ENCODE measurements around the gene KIRREL1.
A peak's percentile ranks its signal among the peaks of the same experiment; 100 is the strongest.

The KIRREL1 gene

GRCh38 chr1:157975228-157975950 is 18.1 kb upstream of the KIRREL1 start:
- no peak for DNase-seq

GRCh38 chr1:157976888-157977287 is 16.6 kb upstream of the KIRREL1 start:
- no peak for DNase-seq

GRCh38 chr1:157978586-157979403 is 14.7 kb upstream of the KIRREL1 start:
- DNase-seq = no peak

GRCh38 chr1:157982136-157982535 is 11.3 kb upstream of the KIRREL1 start:
- DNase-seq = no peak

- no peak for DNase-seq
Measured at GRCh38 chr1:157983787-157984186, 9.7 kb upstream of the KIRREL1 start.

GRCh38 chr1:157984469-157984868 is 9.0 kb upstream of the KIRREL1 start:
- DNase-seq = no peak

- no peak for DNase-seq
Measured at GRCh38 chr1:157985473-157985872, 8.0 kb upstream of the KIRREL1 start.

GRCh38 chr1:157988002-157988401 is 5.4 kb upstream of the KIRREL1 start:
- DNase-seq = no peak

GRCh38 chr1:157992031-157992832 is 1.2 kb upstream of the KIRREL1 start:
- peak; percentile 66 for DNase-seq

GRCh38 chr1:157992833-157993146 is 655 bp upstream of the KIRREL1 start:
- DNase-seq = peak; percentile 41

- no peak for DNase-seq
Measured at GRCh38 chr1:157993918-157994605, 617 bp downstream of the KIRREL1 start.

GRCh38 chr1:157994704-157995582 is 1.5 kb downstream of the KIRREL1 start:
- DNase-seq = no peak

- no peak for DNase-seq
Measured at GRCh38 chr1:157995583-157996169, 2.2 kb downstream of the KIRREL1 start.

GRCh38 chr1:157996433-157996832 is 3.0 kb downstream of the KIRREL1 start:
- DNase-seq = no peak

GRCh38 chr1:158000507-158000906 is 7.1 kb downstream of the KIRREL1 start:
- no peak for DNase-seq

- no peak for DNase-seq
Measured at GRCh38 chr1:158002022-158002630, 8.7 kb downstream of the KIRREL1 start.

GRCh38 chr1:158002631-158003405 is 9.4 kb downstream of the KIRREL1 start:
- no peak for DNase-seq

- no peak for DNase-seq
Measured at GRCh38 chr1:158003406-158003800, 10.0 kb downstream of the KIRREL1 start.

GRCh38 chr1:158005224-158005623 is 11.8 kb downstream of the KIRREL1 start:
- no peak for DNase-seq

GRCh38 chr1:158007180-158007579 is 13.7 kb downstream of the KIRREL1 start:
- no peak for DNase-seq
